ENCODE data around the gene DPF3.

Gene DPF3

GRCh38 chr14:72739446-72740405, 154.2 kb downstream of the DPF3 start:
- no peak for DNase-seq

DNA sequence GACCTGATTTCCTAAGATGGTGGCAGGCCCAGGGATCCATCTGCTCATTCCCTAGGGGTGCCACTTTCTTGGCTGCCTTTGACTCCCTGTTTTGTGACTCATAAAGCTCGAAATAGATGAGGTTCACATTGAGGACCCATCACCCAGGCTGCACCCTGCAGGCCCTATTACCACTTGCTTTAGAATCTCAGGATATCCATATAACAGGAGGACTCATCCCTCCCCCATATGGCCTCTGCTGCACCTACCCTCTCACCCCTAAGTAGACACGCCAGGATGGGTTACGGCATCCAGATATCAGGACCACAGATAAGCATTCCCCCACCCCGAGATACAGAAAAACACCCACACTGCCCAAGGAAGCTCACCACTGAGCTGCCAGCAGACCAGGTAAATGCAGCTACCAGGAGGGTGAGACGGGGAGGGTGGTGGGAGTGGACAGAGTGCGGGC, 155.7 kb downstream of the DPF3 start:
- no peak for DNase-seq

GRCh38 chr14:72737560-72737943, 156.3 kb downstream of the DPF3 start:
- DNase-seq = no peak

GRCh38 chr14:72736786-72737559, 156.9 kb downstream of the DPF3 start:
- no peak for DNase-seq

GRCh38 chr14:72736308-72736707, 157.6 kb downstream of the DPF3 start:
- no peak for DNase-seq

- DNase-seq = no peak
These were observed 161.7 kb downstream of the DPF3 start for GRCh38 chr14:72732022-72732780.

GRCh38 chr14:72731252-72732020, 162.5 kb downstream of the DPF3 start:
- DNase-seq = no peak

DNA sequence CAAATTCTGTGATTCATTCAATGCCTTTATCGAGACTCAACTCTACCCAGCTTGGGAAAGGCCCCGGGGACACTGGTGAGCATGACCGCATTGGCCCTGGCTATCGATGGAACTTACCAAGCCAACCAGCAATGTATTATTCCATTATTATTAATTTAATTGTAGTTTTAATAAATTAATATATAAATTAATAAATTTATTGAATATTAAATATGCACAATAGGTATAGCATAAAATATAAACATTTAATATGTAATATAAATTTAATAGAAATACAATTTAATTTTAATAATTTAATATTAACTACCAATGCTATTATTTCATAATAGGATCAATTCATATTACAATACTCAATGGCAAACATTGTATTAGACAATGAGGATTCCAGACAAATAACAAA, 163.4 kb downstream of the DPF3 start:
- no peak for DNase-seq

- no peak for DNase-seq
These were observed 167.5 kb downstream of the DPF3 start for GRCh38 chr14:72726444-72726843.

- DNase-seq = no peak
These were observed 169.9 kb downstream of the DPF3 start for GRCh38 chr14:72723858-72724530.

- no peak for DNase-seq
These were observed 171.6 kb downstream of the DPF3 start for GRCh38 chr14:72722201-72722785.

DNA sequence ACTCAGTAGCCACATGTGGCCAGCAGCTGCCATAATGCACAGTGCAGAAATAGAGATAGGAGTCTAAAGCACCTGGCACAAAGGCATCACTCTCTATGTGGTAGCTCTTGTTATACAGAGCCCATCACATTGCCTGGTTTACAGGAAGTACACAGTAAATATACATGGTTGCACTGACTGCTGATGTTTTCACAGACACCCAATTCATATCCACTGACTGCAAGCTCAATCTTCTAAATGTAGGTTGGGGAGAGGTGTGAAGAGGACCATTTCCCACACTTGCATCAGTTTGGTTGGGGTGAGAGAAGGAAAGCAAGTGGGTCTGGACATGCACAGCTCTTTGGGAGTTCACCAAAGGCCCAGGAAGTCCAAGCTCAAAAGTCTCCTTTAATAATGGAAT, 172.8 kb downstream of the DPF3 start:
- DNase-seq = no peak

GRCh38 chr14:72717220-72717619, 176.7 kb downstream of the DPF3 start:
- no peak for DNase-seq

GRCh38 chr14:72716476-72716875, 177.4 kb downstream of the DPF3 start:
- DNase-seq = no peak

- no peak for DNase-seq
These were observed 178.1 kb downstream of the DPF3 start for GRCh38 chr14:72715850-72716228.

GRCh38 chr14:72715215-72715849, 178.6 kb downstream of the DPF3 start:
- DNase-seq = no peak

DNA sequence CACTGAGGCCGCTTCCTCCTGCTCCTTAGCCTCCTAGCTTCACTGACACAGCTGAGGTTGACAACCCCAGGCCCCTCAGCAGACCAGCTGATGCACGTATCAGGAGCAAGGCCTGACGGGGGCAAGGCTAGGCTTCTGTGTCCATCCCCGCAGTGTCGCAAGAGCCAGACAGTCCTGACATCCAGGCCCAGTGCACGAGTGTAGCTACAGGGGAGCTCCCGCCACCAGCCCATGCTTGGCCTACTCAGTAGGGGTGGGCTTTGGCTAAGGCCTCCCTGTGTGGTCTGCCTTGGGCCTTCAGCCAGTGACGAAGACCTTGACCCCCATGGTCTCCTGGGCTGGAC, 179.1 kb downstream of the DPF3 start:
- DNase-seq = no peak

DNA sequence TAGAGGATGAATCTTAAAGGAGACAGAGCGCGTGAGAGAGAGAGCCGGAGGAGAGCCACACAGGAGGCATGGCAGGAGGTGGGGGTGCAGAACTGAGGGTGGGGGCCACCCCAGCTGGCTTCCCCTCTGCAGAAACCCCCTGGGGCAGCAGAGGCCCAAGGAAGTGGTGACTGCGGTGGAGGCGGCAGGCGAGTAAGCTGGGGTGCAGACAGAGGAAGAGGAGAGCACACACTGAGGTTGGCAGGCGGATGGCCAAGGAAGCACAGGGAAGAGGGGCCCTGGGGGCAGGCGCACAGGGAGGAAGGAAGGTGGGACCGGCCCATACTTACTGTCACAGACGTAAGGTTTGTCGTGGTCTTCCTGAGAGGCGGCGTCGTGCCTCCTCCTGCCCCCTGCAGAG, 179.8 kb downstream of the DPF3 start:
- DNase-seq = no peak

GRCh38 chr14:72711936-72712335, 182.0 kb downstream of the DPF3 start:
- DNase-seq = no peak

DNA sequence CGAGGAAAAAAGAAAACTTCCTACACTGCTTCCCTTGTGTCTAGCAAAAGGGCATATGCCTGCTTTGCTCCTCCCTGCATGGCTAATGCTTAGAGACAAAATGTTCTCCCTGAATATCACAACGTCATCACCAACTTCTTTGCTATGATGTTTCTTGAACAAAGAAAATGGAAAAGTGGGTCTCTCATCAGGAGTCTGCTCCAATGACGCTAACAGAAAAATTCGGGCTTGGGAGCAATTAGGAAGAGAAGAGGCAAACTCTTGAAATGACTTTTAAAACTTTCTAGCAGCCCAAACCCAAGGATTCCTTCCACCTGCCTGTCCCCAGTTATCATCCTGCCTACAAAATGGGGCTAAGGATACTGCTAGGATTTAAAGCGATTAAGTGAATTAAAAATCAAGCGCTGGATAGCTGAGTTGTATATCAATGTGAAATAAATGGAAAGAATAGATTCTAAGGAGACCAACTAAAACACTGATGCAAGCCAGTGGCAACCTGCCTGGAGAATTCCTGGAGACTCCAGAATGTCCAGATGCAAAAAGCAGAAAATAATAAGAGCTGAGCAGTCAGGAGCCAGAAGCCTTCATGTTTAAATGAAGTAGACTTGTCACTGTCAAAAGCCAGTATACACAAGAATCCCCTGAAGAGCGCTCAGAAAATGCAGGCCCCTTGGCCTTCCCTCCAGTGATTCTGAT, 183.8 kb downstream of the DPF3 start:
- no peak for DNase-seq
